ENCODE results near the gene GLIS1. TPM values are rescaled to one million over a fixed set of nuclear protein-coding genes. Genes with fewer than 3 reads are reported as not detected.
"Not testable (repeated sequence)": the region's sequence is repeated elsewhere in the genome, so short reads cannot be mapped to it uniquely, and the experiment has no call there.

GLIS1 gene
- polyA plus RNA-seq, 5 donors, result 0.06 to 0.10 (median 0.06) TPM; not detected in 2

GRCh38 chr1:53562981-53563379 lies 176.0 kb downstream of the GLIS1 start:
- DNase-seq, result no peak

- DNase-seq, result no peak
Measured at GRCh38 chr1:53562291-53562980, 176.5 kb downstream of the GLIS1 start.

GRCh38 chr1:53561503-53562105 lies 177.4 kb downstream of the GLIS1 start:
- no peak for DNase-seq

GRCh38 chr1:53560581-53561502 lies 178.1 kb downstream of the GLIS1 start:
- DNase-seq, result no peak

GRCh38 chr1:53559854-53560580 lies 178.9 kb downstream of the GLIS1 start:
- DNase-seq, result no peak

- DNase-seq, result no peak
Measured at GRCh38 chr1:53559391-53559815, 179.6 kb downstream of the GLIS1 start.

GRCh38 chr1:53558739-53559315 lies 180.1 kb downstream of the GLIS1 start:
- DNase-seq, result no peak

GRCh38 chr1:53557830-53558738 lies 180.9 kb downstream of the GLIS1 start:
- DNase-seq, result no peak

DNA sequence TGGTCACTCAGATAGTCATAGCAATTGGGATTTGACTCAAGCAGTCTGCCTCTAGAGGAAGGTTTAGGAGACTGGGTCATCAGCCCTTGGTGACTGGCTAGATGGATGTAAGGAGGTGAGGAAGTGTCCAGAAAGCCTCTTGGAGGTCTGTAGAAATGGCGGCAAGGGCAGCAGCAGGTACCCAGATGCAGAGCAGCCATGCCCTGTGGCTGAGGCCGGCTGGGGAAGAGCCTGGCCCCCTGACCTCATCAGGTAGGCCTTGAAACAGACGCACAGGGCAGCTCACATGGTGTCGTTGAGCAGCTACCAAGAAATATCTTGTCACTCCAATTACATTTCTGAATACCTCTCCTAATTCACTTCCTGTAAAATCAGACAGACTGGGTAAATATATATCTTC lies 181.6 kb downstream of the GLIS1 start:
- no peak for DNase-seq

DNA sequence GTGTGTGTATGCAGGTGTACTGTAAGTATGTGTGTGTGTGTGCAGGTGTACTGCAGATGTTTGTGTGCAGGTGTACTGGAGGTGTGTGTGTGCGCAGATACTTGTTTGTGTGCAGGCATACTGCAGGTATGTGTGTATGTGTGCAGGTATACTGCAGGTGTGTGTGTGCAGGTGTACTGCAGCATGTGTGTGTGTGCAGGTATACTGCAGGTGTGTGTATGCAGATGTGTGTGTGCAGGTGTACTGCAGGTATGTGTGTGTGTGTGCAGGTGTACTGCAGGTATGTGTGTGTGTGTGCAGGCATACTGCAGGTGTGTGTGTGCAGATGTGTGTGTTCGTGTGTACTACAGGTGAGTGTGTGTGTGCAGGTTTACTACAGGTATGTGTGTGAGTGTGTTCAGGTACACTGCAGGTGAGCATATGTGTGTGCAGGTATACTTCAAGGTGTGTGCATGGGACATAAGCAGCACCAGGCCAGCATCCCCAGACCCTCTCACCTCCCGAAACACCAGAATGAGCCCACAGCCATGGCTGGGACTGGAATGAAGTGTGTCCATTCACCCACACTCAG lies 182.2 kb downstream of the GLIS1 start:
- DNase-seq, result no peak

- DNase-seq, result not testable (repeated sequence)
Measured at GRCh38 chr1:53555620-53556326, 183.2 kb downstream of the GLIS1 start.

- DNase-seq, result no peak
Measured at GRCh38 chr1:53554592-53555305, 184.2 kb downstream of the GLIS1 start.

DNA sequence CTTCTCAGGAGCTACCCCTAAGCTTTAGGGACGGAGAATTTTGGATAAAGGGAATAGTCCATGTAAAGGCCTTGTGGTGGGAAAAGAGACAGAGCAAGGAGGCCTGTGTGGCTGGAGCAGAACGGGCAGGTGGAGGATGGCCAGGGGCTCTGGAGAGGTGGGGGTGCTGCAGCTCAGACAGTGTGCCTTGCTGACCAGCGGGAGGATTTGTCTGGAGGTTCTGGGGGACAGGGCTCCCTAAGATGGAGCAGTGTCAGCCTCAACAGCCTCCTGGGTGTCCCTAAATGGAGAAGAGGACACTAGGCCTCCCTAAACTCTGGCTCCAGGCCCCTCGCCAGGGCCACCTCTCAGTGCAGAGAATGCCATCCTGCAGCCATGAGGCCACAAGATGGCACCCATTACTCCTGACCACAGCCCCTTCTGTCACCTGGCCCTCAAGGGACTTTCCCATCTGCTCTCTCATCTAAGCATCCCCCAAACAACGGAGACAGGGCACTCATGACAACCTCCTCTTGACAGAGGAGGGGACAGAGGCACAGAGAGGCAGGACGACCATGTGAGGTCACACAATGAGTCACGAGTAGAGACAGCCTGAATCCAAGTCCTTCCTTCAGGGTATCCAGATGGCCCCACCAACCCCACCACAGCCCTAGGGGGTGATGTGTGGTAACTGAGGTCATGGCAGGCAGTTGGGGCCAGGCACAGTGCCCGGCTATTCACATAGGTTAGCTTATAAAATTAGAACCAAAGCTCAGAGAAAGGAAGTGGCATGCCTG lies 185.0 kb downstream of the GLIS1 start:
- no peak for DNase-seq

DNA sequence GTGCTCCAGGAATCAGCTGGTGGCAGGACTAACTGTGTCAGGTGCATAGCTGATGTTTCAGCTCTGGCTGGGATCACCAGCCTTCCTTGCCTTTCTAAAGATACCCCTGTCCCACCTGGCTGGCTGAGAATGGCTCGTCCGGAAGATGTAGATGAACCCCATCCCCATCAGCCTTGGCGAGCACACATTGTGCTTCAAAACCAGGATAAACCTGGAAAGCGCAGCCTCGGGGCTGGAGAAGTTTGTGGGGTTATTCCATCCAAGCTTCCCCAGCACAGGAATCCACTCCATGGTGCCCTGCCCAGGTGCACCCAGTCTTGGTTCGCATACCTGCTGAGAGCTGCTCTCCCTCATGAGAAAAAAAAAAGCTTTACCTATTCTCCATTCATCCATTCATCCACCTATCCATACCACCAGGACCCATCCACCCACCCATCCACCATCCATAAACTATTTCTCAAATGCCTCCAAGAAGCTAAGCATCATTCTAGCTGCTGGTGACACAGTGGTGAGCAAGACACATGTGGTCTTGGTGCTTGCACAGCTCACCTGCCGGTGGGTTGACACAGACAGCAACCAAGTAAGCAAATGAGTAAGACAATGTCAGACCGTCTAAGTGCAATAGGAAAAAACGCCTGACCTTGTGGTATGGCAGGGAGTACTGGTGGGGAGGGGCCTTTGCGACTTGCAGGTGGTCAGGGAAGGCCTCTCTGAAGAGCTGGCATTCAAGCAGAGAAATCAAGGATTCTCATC lies 185.8 kb downstream of the GLIS1 start:
- DNase-seq, result no peak

- no peak for DNase-seq
Measured at GRCh38 chr1:53552146-53552861, 186.7 kb downstream of the GLIS1 start.

GRCh38 chr1:53551428-53551995 lies 187.5 kb downstream of the GLIS1 start:
- DNase-seq, result no peak
